Measurements from ENCODE around the gene DGCR6L. TPM values are rescaled to one million over a fixed set of nuclear protein-coding genes. Genes with fewer than 3 reads are reported as not detected.
"Not testable (repeated sequence)": the region's sequence is repeated elsewhere in the genome, so short reads cannot be mapped to it uniquely, and the experiment has no call there.

Gene DGCR6L
- polyA plus RNA-seq, 2 of the 4 experiments (the other 2 are of a cell fraction): 17.9 to 26.1 TPM

- TF ChIP-seq MAFK (IDR thresholded peaks at IDR 0.05; ENCODE audit: partially characterized antibody) (no peak), CHD2 (IDR thresholded peaks at IDR 0.05; ENCODE audit: low read length, partially characterized antibody) (no peak), MAZ (IDR thresholded peaks at IDR 0.05; ENCODE audit: borderline replicate concordance, low read depth, low read length) (no peak), ZC3H11A (IDR thresholded peaks at IDR 0.05) (no peak), GATA3 (IDR thresholded peaks at IDR 0.05; ENCODE audit: borderline replicate concordance) (no peak), EHMT2 (IDR thresholded peaks at IDR 0.05; ENCODE audit: low read depth) (no peak)
- H3K4me2 ChIP-seq: no peak overlapping the region
- ChIA-PET CTCF (no interaction called here), POLR2A (no interaction called here)
- no peak overlapping the region for H3K27ac ChIP-seq
- no peak for DNase-seq (ENCODE audit: low read depth in 1 of 2, low spot score in 1 of 2)
- no peak overlapping the region for H3K4me3 ChIP-seq
- WGBS (ENCODE audit: missing lambda C conversion rate): 50% methylated on average over 4 of the region's 9 CpGs
- FAIRE-seq: no peak
- ATAC-seq: no peak
- no peaks in the 10 kb centered on the region for H3K9me3 ChIP-seq
- no peaks in the 10 kb centered on the region for H3K4me1 ChIP-seq
These were observed 15.2 kb downstream of the DGCR6L start for GRCh38 chr22:20304646-20305045.

GRCh38 chr22:20303229-20303534, 16.7 kb downstream of the DGCR6L start:
- H3K9me3 ChIP-seq; DNase-seq (ENCODE audit: low read depth in 1 of 2, low spot score in 1 of 2); H3K4me2 ChIP-seq; H3K4me1 ChIP-seq; H3K4me3 ChIP-seq; ATAC-seq; H3K27ac ChIP-seq; POLR2A ChIA-PET; CTCF ChIA-PET; FAIRE-seq: not testable (repeated sequence)
- WGBS (ENCODE audit: missing lambda C conversion rate): 20% methylated on average over 1 of the region's 7 CpGs

- CTCF ChIA-PET: interaction anchor here (1.8 kb wide), 1 partner anchor 14 kb away, joined by 7 read pairs; no protein-coding TSS in a partner anchor
- 43% methylated on average over 9 of the region's 13 CpGs for WGBS (ENCODE audit: missing lambda C conversion rate)
- Histone ChIP-seq H3K4me2 (no peak overlapping the region), H3K4me3 (no peak overlapping the region), H3K27ac (no peak overlapping the region), H3K4me1 (no peaks in the 10 kb centered on the region), H3K9me3 (no peaks in the 10 kb centered on the region)
- DNase-seq (ENCODE audit: low read depth in 1 of 2, low spot score in 1 of 2): no peak
- POLR2A ChIA-PET: no interaction called here
- no peak for ATAC-seq
- no peak for FAIRE-seq
- TF ChIP-seq FOSL2 (IDR thresholded peaks at IDR 0.05): no peak
- TF ChIP-seq FOSL2 (CRISPR knock-in tag; IDR thresholded peaks at IDR 0.05): no peak
- no peak for TF ChIP-seq RARB (CRISPR knock-in tag; IDR thresholded peaks at IDR 0.05)
- TF ChIP-seq ZFP36 (IDR thresholded peaks at IDR 0.05; ENCODE audit: borderline replicate concordance, partially characterized antibody): no peak
- no peak for TF ChIP-seq SREBF2 (IDR thresholded peaks at IDR 0.05)
- no peak for TF ChIP-seq JUNB (IDR thresholded peaks at IDR 0.05)
- no peak for TF ChIP-seq SMC3 (IDR thresholded peaks at IDR 0.05)
- no peak for TF ChIP-seq KDM1A (IDR thresholded peaks at IDR 0.05; ENCODE audit: low read depth)
- TF ChIP-seq CEBPB (IDR thresholded peaks at IDR 0.05): no peak
- TF ChIP-seq HOXA7 (CRISPR knock-in tag; IDR thresholded peaks at IDR 0.05): no peak
- TF ChIP-seq MAZ (IDR thresholded peaks at IDR 0.05; ENCODE audit: borderline replicate concordance, low read depth, low read length): no peak
- no peak for TF ChIP-seq TFCP2L1 (CRISPR knock-in tag; IDR thresholded peaks at IDR 0.05)
- TF ChIP-seq KDM5A (IDR thresholded peaks at IDR 0.05): no peak
- TF ChIP-seq FOSB (CRISPR knock-in tag; IDR thresholded peaks at IDR 0.05): no peak
- TF ChIP-seq HEYL (CRISPR knock-in tag; IDR thresholded peaks at IDR 0.05): no peak
- TF ChIP-seq NFE2L2 (conservative IDR thresholded peaks at IDR 0.05; ENCODE audit: low read length): no peak
- no peak for TF ChIP-seq JUN (IDR thresholded peaks at IDR 0.05)
- TF ChIP-seq ESRRA (IDR thresholded peaks at IDR 0.05; ENCODE audit: borderline replicate concordance, low read length): no peak
- TF ChIP-seq EP300 (IDR thresholded peaks at IDR 0.05): no peak
- TF ChIP-seq CTCF (IDR thresholded peaks at IDR 0.05): no peak
- TF ChIP-seq TP53 (CRISPR knock-in tag; IDR thresholded peaks at IDR 0.05): no peak
These were observed 17.2 kb downstream of the DGCR6L start for GRCh38 chr22:20302438-20303228.
